H9 (cell line): ENCODE results near the gene MMD. TPM values are rescaled to one million over a fixed set of nuclear protein-coding genes. Genes with fewer than 3 reads are reported as not detected.

Source experiments
- DNase-seq: peaks from one replicate; pipeline ENCODE4 v3.0.0-alpha.2; 2017
- H2AFZ ChIP-seq: one replicate; pipeline ENCODE4 v1.6.1; 2013; ENCODE audit warnings: mild to moderate bottlenecking, low read length, control low read depth, moderate library complexity
- H2AK5ac ChIP-seq: 2 replicates; pipeline ENCODE4 v1.6.1; 2013; ENCODE audit warnings: low read length, control low read depth, mixed read lengths; ENCODE audit not compliant: insufficient read length
- H2BK120ac ChIP-seq: one replicate; pipeline ENCODE4 v1.6.1; 2013; ENCODE audit warnings: low read depth, mild to moderate bottlenecking, low read length, control low read depth, inconsistent platforms; ENCODE audit not compliant: poor library complexity, severe bottlenecking
- H2BK12ac ChIP-seq: 2 replicates; pipeline ENCODE4 v1.6.1; 2013; ENCODE audit warnings: low read length, control low read depth, mixed read lengths, low read depth; ENCODE audit not compliant: insufficient read length
- H2BK15ac ChIP-seq: 2 replicates; pipeline ENCODE4 v1.6.1; 2013; ENCODE audit warnings: low read depth, low read length, control low read depth
- H2BK20ac ChIP-seq: one replicate; pipeline ENCODE4 v1.6.1; 2013; ENCODE audit warnings: low read depth, mild to moderate bottlenecking, low read length, control low read depth, inconsistent platforms; ENCODE audit not compliant: poor library complexity, severe bottlenecking
- H2BK5ac ChIP-seq: 2 replicates; pipeline ENCODE4 v1.6.1; 2013; ENCODE audit warnings: low read length, control low read depth, mixed read lengths; ENCODE audit not compliant: insufficient read length
- H3K14ac ChIP-seq: 2 replicates; pipeline ENCODE4 v1.6.1; 2013; ENCODE audit warnings: low read length, control low read depth; ENCODE audit not compliant: insufficient read depth
- H3K18ac ChIP-seq: 2 replicates; pipeline ENCODE4 v1.6.1; 2013; ENCODE audit warnings: low read depth, mild to moderate bottlenecking, mixed read lengths, low read length, control low read depth; ENCODE audit not compliant: insufficient read length
- H3K23ac ChIP-seq: 2 replicates; pipeline ENCODE4 v1.6.1; 2013; ENCODE audit warnings: low read length, control low read depth, mixed read lengths, low read depth; ENCODE audit not compliant: insufficient read length
- H3K23me2 ChIP-seq: 2 replicates; pipeline ENCODE4 v1.6.1; 2013; ENCODE audit warnings: low read depth, mild to moderate bottlenecking, mixed read lengths, low read length, control low read depth; ENCODE audit not compliant: insufficient read length, poor library complexity, severe bottlenecking
- H3K27ac ChIP-seq: 2 replicates; pipeline ENCODE4 v1.5.1; 2013; ENCODE audit warnings: low read length, control low read depth, mixed read lengths, low read depth; ENCODE audit not compliant: insufficient read length
- H3K27me3 ChIP-seq: 2 replicates; pipeline ENCODE4 v1.6.1; 2013; ENCODE audit warnings: low read length, control low read depth, inconsistent platforms; ENCODE audit not compliant: insufficient read depth
- H3K4ac ChIP-seq: 2 replicates; pipeline ENCODE4 v1.6.1; 2013; ENCODE audit warnings: low read depth, mild to moderate bottlenecking, control low read depth, inconsistent platforms, low read length, moderate library complexity
- H3K4me1 ChIP-seq: 2 replicates; pipeline ENCODE4 v1.6.1; 2013; ENCODE audit warnings: low read length, control low read depth, inconsistent platforms; ENCODE audit not compliant: insufficient read depth
- H3K4me2 ChIP-seq: 2 replicates; pipeline ENCODE4 v1.6.1; 2013; ENCODE audit warnings: low read length, control low read depth, mixed read lengths; ENCODE audit not compliant: insufficient read length, insufficient read depth
- H3K56ac ChIP-seq: 2 replicates; pipeline ENCODE4 v1.6.1; 2013; ENCODE audit warnings: low read depth, mild to moderate bottlenecking, mixed read lengths, low read length, control low read depth; ENCODE audit not compliant: insufficient read length
- H3K79me1 ChIP-seq: 2 replicates; pipeline ENCODE4 v1.6.1; 2013; ENCODE audit warnings: low read depth, mild to moderate bottlenecking, moderate library complexity, low read length, control low read depth, inconsistent platforms; ENCODE audit not compliant: insufficient read depth, poor library complexity, severe bottlenecking
- H3K79me2 ChIP-seq: 2 replicates; pipeline ENCODE4 v1.6.1; 2013; ENCODE audit warnings: low read length, control low read depth, inconsistent platforms; ENCODE audit not compliant: insufficient read depth
- H3K9ac ChIP-seq: 2 replicates; pipeline ENCODE4 v1.6.1; 2013; ENCODE audit warnings: low read length, control low read depth, mixed read lengths; ENCODE audit not compliant: insufficient read length; ENCODE audit errors: extremely low read depth
- H3K9me3 ChIP-seq: one replicate; pipeline ENCODE4 v1.6.1; 2013; ENCODE audit warnings: low read depth, low read length, inconsistent platforms; ENCODE audit not compliant: control insufficient read depth
- H3T11ph ChIP-seq: one replicate; pipeline ENCODE4 v1.6.1; 2013; ENCODE audit warnings: mild to moderate bottlenecking, low read length, control low read depth, inconsistent platforms
- H4K20me1 ChIP-seq: one replicate; pipeline ENCODE4 v1.6.1; 2013; ENCODE audit not compliant: control insufficient read depth, insufficient read length, insufficient read depth
- H4K5ac ChIP-seq: 2 replicates; pipeline ENCODE4 v1.6.1; 2013; ENCODE audit warnings: low read depth, mild to moderate bottlenecking, mixed read lengths, low read length, control low read depth; ENCODE audit not compliant: insufficient read length
- H4K8ac ChIP-seq: replicated peaks from 2 replicates; pipeline ENCODE4 v1.6.1; 2013; ENCODE audit warnings: low read length, control low read depth, mixed read lengths, low read depth; ENCODE audit not compliant: insufficient read length
- H4K91ac ChIP-seq: 2 replicates; pipeline ENCODE4 v1.6.1; 2013; ENCODE audit warnings: low read depth, mild to moderate bottlenecking, moderate library complexity, mixed read lengths, low read length, control low read depth; ENCODE audit not compliant: insufficient read length
- H3K27ac Mint-ChIP-seq, 3 experiments: 2 replicates in 2 of 3; 3 replicates in 1 of 3; pipeline ENCODE4 v1.8.0; 2020 to 2021; ENCODE audit warnings: mixed read lengths in 3 of 3, mild to moderate bottlenecking in 1 of 3, moderate library complexity in 1 of 3
- H3K27me3 Mint-ChIP-seq: 2 replicates; pipeline ENCODE4 v1.8.0; 2021; ENCODE audit warnings: low read depth, mild to moderate bottlenecking, moderate library complexity, mixed read lengths
- H3K36me3 Mint-ChIP-seq, 3 experiments: 2 replicates in 2 of 3; 3 replicates in 1 of 3; pipeline ENCODE4 v1.8.0; 2020 to 2021; ENCODE audit warnings: low read depth in 3 of 3, mixed read lengths in 3 of 3; ENCODE audit not compliant: insufficient read depth in 1 of 3
- H3K4me1 Mint-ChIP-seq, 2 experiments: 2 replicates each; pipeline ENCODE4 v1.8.0; 2020; ENCODE audit warnings: mixed read lengths in 2 of 2
- H3K4me3 Mint-ChIP-seq, 2 experiments: 2 replicates in 1 of 2; 3 replicates in 1 of 2; pipeline ENCODE4 v1.8.0; 2020 to 2021; ENCODE audit warnings: mild to moderate bottlenecking in 2 of 2, mixed read lengths in 2 of 2, moderate library complexity in 1 of 2
- H3K9me3 Mint-ChIP-seq, 2 experiments: 2 replicates in 1 of 2; 3 replicates in 1 of 2; pipeline ENCODE4 v1.8.0; 2020; ENCODE audit warnings: mild to moderate bottlenecking in 2 of 2, mixed read lengths in 2 of 2, moderate library complexity in 1 of 2
- WGBS: extraction: QIAGEN DNeasy Blood & Tissue Kit; methylation state at CpG from one replicate; pipeline ENCODE4 v1.1.7; 2013; ENCODE audit warnings: missing lambda C conversion rate, low lambda C conversion rate, mixed read lengths; ENCODE audit not compliant: insufficient read length; ENCODE audit errors: extremely low coverage; 5-methylcytosine and 5-hydroxymethylcytosine counted together
- total RNA-seq: library from RNA; stranded (reverse); gene quantifications from 2 replicates; pipeline ENCODE4 v1.2.1, GENCODE V29; 2021
- TF ChIP-seq, protein P1 (sequence below): fragments of 200-600 bp; sonication (generic); conservative IDR thresholded peaks from 3 replicates; pipeline ENCODE4 v1.8.0; 2021; ENCODE audit warnings: antibody characterized with exemption, mild to moderate bottlenecking

The MMD gene
- total RNA-seq, 1 experiment from 2014 or later: 24.0 TPM

DNA sequence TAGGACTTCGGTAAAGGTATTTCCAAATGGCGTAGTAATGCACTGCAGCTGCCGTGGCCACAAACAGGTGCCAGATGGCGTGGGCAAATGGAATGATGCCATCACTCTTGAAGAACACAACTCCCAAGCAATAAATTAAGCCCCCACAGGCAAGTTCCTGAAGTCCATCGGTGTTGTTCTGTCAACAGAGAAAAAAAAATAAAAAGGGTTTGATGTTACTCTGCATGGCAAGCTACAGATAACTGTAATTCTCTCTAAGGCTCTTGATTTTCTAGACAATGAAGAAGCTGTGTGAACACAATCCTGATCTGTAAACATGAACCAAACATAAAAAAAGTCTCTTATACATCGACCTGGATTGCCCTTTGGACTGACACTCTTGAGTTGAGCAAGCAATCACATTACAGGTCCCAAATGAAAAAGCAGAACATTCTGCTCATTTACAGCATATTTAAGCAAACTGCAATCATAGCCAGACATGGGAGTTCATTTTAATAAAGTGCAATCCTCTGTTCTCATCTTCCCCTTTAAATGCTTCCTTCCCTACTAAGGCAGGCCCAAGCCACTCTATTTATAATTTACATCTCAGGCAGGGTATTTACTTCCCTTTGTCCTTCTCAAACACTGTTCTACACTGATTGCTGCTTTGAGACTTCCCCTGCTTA, 27.1 kb downstream of the MMD start:
- H3K9me3 ChIP-seq: no peaks in the 10 kb centered on the region
- H2BK12ac ChIP-seq: no peak overlapping the region
- H3K27ac Mint-ChIP-seq: no peak overlapping the region
- no peaks in the 10 kb centered on the region for H3K4me1 ChIP-seq
- H3K4ac ChIP-seq: no peak overlapping the region
- WGBS: no CpG with 5 or more reads among the region's 6 CpGs
- H3K4me3 Mint-ChIP-seq: no peak overlapping the region
- TF ChIP-seq, protein P1, sequence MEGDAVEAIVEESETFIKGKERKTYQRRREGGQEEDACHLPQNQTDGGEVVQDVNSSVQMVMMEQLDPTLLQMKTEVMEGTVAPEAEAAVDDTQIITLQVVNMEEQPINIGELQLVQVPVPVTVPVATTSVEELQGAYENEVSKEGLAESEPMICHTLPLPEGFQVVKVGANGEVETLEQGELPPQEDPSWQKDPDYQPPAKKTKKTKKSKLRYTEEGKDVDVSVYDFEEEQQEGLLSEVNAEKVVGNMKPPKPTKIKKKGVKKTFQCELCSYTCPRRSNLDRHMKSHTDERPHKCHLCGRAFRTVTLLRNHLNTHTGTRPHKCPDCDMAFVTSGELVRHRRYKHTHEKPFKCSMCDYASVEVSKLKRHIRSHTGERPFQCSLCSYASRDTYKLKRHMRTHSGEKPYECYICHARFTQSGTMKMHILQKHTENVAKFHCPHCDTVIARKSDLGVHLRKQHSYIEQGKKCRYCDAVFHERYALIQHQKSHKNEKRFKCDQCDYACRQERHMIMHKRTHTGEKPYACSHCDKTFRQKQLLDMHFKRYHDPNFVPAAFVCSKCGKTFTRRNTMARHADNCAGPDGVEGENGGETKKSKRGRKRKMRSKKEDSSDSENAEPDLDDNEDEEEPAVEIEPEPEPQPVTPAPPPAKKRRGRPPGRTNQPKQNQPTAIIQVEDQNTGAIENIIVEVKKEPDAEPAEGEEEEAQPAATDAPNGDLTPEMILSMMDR: no peak
- no peaks in the 10 kb centered on the region for H4K20me1 ChIP-seq
- H3K36me3 Mint-ChIP-seq: peaks cover 23 to 48% (median 38%) of the 10 kb centered on the region in 3 experiments
- no peak overlapping the region for H4K91ac ChIP-seq
- H2BK15ac ChIP-seq: no peak overlapping the region
- no peaks in the 10 kb centered on the region for H3K23me2 ChIP-seq
- no peak overlapping the region for H2AK5ac ChIP-seq
- H4K5ac ChIP-seq: no peak overlapping the region
- H3K23ac ChIP-seq: no peak overlapping the region
- no peak overlapping the region for H3K9ac ChIP-seq
- H3K27ac ChIP-seq: no peak overlapping the region
- no peaks in the 10 kb centered on the region for H3K9me3 Mint-ChIP-seq
- H3T11ph ChIP-seq: no peak overlapping the region
- H3K56ac ChIP-seq: no peak overlapping the region
- H2BK120ac ChIP-seq: no peak overlapping the region
- no peak overlapping the region for H4K8ac ChIP-seq
- no peak overlapping the region for H3K14ac ChIP-seq
- H2BK5ac ChIP-seq: no peak overlapping the region
- H3K4me1 Mint-ChIP-seq: no peaks in the 10 kb centered on the region
- H3K27me3 Mint-ChIP-seq: no peaks in the 10 kb centered on the region
- H3K79me1 ChIP-seq: no peaks in the 10 kb centered on the region
- H3K18ac ChIP-seq: no peak overlapping the region
- no peak overlapping the region for H2AFZ ChIP-seq
- no peak overlapping the region for H3K4me2 ChIP-seq
- H3K79me2 ChIP-seq: no peaks in the 10 kb centered on the region
- no peak overlapping the region for H2BK20ac ChIP-seq
- no peak for DNase-seq
- no peaks in the 10 kb centered on the region for H3K27me3 ChIP-seq
